Measurements from ENCODE around the gene RBM33. TPM values are rescaled to one million over a fixed set of nuclear protein-coding genes. Genes with fewer than 3 reads are reported as not detected.

The RBM33 gene
- total and polyA plus RNA-seq, 10 donors = 9.7 to 109 (median 90.0) TPM

DNA sequence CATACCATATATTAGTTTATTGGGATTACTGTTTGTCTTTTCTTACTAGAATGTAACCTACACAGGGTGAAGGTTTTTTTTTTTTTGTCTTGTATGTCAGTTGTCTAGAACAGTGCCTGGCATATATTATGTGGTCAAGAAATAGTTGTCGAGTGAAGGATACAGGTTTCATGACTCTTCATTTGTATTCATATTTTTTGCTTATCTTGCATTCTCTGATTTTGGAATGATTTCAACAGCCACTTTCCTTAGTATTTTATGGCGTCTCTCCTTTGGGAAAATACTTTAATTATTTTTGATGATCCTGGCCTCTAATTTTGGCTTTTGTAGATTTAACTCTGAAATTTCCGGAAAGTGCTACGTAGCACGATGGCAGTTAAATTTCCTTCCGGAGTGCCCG is 12.4 kb downstream of the RBM33 start:
- no peaks in the 10 kb centered on the region for H3K27me3 ChIP-seq (replicated peaks in 1 of 7)
- no peaks in the 10 kb centered on the region for H3K9me3 ChIP-seq
- no peak for TF ChIP-seq POLR2A (IDR thresholded peaks at IDR 0.05)
- no peak for TF ChIP-seq CTCF (IDR thresholded peaks at IDR 0.05 in 8 of 11, conservative IDR thresholded peaks at IDR 0.05 in 3 of 11)
- TF ChIP-seq POLR2AphosphoS5 (IDR thresholded peaks at IDR 0.05) = no peak
- H3K4me1 ChIP-seq = peaks cover 23 to 96% (median 63%) of the 10 kb centered on the region in 6 donors
- peaks cover 0 to 9% (median 0%) of the 10 kb centered on the region in 6 donors for H3K36me3 ChIP-seq
- H3K27ac ChIP-seq = no peak overlapping the region
- no peak overlapping the region for H3K4me3 ChIP-seq
- intact Hi-C loops (cut with DNase I; ENCODE audit: low total_unique reads) = no loop called here
- WGBS, 5 donors = 63 to 77% (median 65%) methylated on average over 7 of the region's 7 CpGs
- DNase-seq = no peak

DNA sequence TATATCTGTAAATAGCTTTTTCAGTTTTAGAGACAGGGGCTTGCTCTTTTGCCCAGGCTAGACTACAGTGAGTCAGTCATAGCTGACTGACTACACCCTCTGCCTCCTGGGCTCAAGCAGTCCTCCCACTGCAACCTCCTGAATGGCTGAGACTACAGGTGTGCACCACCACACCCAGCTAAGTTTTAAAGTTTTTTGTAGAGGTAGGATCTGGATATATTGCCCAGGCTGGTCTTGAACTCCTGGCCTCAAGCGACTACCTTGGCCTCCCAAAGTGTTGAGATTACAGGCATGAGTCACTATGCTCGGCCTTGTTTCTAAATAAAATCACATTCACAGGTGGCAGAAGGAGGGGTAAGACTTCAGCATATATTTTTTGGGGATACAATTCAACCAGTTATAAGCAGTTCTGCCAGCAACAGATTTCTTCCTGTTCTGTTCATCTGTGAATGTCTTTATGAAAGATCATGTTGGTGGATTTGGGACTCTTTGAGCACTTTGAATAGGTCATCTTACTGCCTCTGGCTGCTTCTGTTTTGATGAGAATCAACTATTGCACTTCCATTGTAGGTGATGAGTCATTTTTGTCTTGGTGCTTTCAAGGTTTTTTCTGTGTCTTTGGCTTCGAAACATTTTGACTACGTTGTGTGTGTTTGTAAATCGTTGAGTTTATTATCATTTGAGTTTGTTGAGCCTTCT is 15.7 kb downstream of the RBM33 start:
- H3K4me3 ChIP-seq = no peak overlapping the region
- no peaks in the 10 kb centered on the region for H3K9me3 ChIP-seq
- no peaks in the 10 kb centered on the region for H3K27me3 ChIP-seq (replicated peaks in 1 of 7)
- WGBS, 5 donors = 64 to 86% (median 79%) methylated on average over 5 of the region's 5 CpGs
- no peak for DNase-seq
- no peak overlapping the region for H3K27ac ChIP-seq
- TF ChIP-seq POLR2AphosphoS5 (IDR thresholded peaks at IDR 0.05) (no peak), POLR2A (IDR thresholded peaks at IDR 0.05) (no peak), CTCF (IDR thresholded peaks at IDR 0.05 in 8 of 11, conservative IDR thresholded peaks at IDR 0.05 in 3 of 11) (no peak)
- H3K4me1 ChIP-seq = peaks cover 14 to 96% (median 58%) of the 10 kb centered on the region in 6 donors
- intact Hi-C loops (cut with DNase I; ENCODE audit: low total_unique reads) = no loop called here
- H3K36me3 ChIP-seq = peaks cover 0 to 12% (median 1%) of the 10 kb centered on the region in 6 donors

DNA sequence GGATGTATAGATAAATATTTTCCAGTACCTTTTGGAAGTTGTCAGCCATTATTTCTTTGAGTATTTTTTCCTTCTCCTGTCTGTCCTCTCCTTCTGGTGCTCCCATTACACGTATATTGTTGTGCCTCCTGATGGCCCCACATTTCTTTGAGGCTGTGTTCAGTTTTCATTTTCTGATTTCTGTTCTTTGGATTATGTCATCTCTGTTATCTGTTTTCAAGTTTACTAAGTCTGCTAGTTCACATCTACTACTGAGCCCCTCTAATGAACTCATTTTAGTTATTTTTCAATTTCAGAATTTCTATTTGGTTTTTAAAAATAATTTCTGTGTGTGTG is 16.3 kb downstream of the RBM33 start:
- TF ChIP-seq POLR2AphosphoS5 (IDR thresholded peaks at IDR 0.05) (no peak), POLR2A (IDR thresholded peaks at IDR 0.05) (no peak), CTCF (IDR thresholded peaks at IDR 0.05 in 8 of 11, conservative IDR thresholded peaks at IDR 0.05 in 3 of 11) (no peak)
- 67 to 92% (median 73%) methylated on average over 1 of the region's 1 CpG for WGBS, 5 donors
- Histone ChIP-seq H3K36me3 (peaks cover 0 to 17% (median 4%) of the 10 kb centered on the region in 6 donors), H3K27me3 (replicated peaks in 1 of 7) (no peaks in the 10 kb centered on the region), H3K27ac (no peak overlapping the region), H3K9me3 (no peaks in the 10 kb centered on the region), H3K4me3 (no peak overlapping the region), H3K4me1 (peaks cover 14 to 96% (median 61%) of the 10 kb centered on the region in 6 donors)
- no peak for DNase-seq
- intact Hi-C loops (cut with DNase I; ENCODE audit: low total_unique reads) = no loop called here

DNA sequence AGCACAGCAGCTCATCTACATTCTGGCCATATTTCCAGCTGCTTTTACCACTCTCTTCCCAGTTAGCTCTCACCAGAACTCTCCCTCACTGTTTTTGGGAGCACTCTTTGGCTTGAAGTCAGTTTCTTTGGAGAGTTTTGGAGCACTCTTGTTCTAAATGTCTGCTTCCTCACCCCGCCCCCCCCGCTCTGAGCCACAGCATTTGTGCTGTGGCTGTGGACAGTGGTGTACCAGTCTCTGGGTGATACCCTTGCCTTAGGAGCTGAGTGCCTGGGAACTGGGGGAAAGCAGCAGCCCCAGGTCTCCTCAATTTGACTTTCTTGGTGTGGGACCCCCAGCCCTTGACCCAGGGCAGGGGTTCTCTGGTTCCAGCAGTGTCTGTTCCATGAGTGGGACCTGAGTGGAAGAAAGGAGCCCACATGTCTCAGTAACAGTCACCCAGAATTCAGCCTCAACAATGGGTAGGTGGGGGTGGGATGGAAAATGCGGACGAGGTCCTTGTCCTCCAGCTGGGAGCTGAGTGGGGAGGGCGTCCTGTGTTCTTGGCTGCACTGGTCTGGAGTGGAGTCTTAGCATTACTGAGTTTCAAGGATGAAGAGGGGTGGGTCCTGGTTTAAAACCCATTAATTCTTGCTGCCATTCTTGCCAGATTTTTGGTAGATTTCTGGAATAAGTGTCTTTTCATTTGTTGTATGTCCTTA is 18.0 kb downstream of the RBM33 start:
- TF ChIP-seq CTCF (IDR thresholded peaks at IDR 0.05 in 8 of 11, conservative IDR thresholded peaks at IDR 0.05 in 3 of 11) (no peak), POLR2AphosphoS5 (IDR thresholded peaks at IDR 0.05) (no peak), POLR2A (IDR thresholded peaks at IDR 0.05) (no peak)
- no peak for DNase-seq
- 77 to 95% (median 91%) methylated on average over 5 of the region's 5 CpGs for WGBS, 5 donors
- Histone ChIP-seq H3K4me3 (no peak overlapping the region), H3K27ac (no peak overlapping the region), H3K4me1 (peaks cover 7 to 96% (median 64%) of the 10 kb centered on the region in 6 donors), H3K9me3 (no peaks in the 10 kb centered on the region), H3K36me3 (peaks cover 0 to 32% (median 8%) of the 10 kb centered on the region in 6 donors), H3K27me3 (replicated peaks in 1 of 7) (no peaks in the 10 kb centered on the region)
- intact Hi-C loops (cut with DNase I; ENCODE audit: low total_unique reads) = no loop called here
